GM18873 (cell line): Measurements from ENCODE around the gene ZNF281.
"Not testable (repeated sequence)": the region's sequence is repeated elsewhere in the genome, so short reads cannot be mapped to it uniquely, and the experiment has no call there.

ENCODE experiments used
- ATAC-seq: cut with Tn5 transposase; IDR thresholded peaks from one replicate; pipeline ENCODE4 v1.9.1; 2021; ENCODE audit warnings: mild to moderate bottlenecking, moderate library complexity, moderate number of reproducible peaks; ENCODE audit not compliant: unreplicated experiment, low FRiP score

Gene ZNF281

GRCh38 chr1:200367841-200368534 is 41.8 kb downstream of the ZNF281 start:
- no peak for ATAC-seq

GRCh38 chr1:200366577-200367253 is 43.1 kb downstream of the ZNF281 start:
- ATAC-seq: no peak

- no peak for ATAC-seq
Measured at GRCh38 chr1:200365897-200366426, 43.9 kb downstream of the ZNF281 start.

- ATAC-seq: no peak
Measured at GRCh38 chr1:200364831-200365230, 45.0 kb downstream of the ZNF281 start.

GRCh38 chr1:200364091-200364759 is 45.6 kb downstream of the ZNF281 start:
- no peak for ATAC-seq

GRCh38 chr1:200363264-200363933 is 46.4 kb downstream of the ZNF281 start:
- no peak for ATAC-seq

- no peak for ATAC-seq
Measured at GRCh38 chr1:200362421-200362820, 47.4 kb downstream of the ZNF281 start.

- ATAC-seq: no peak
Measured at GRCh38 chr1:200359610-200360163, 50.1 kb downstream of the ZNF281 start.

- not testable (repeated sequence) for ATAC-seq
Measured at GRCh38 chr1:200357925-200358324, 51.9 kb downstream of the ZNF281 start.

GRCh38 chr1:200355801-200356200 is 54.0 kb downstream of the ZNF281 start:
- ATAC-seq: no peak
